ENCODE data around the gene KCTD12.

The KCTD12 gene

GRCh38 chr13:76853921-76854608 is 32.1 kb downstream of the KCTD12 start:
- DNase-seq: no peak

GRCh38 chr13:76853481-76853880 is 32.7 kb downstream of the KCTD12 start:
- DNase-seq: no peak

- no peak for DNase-seq
These were observed 33.2 kb downstream of the KCTD12 start for GRCh38 chr13:76852986-76853385.

GRCh38 chr13:76851961-76852360 is 34.2 kb downstream of the KCTD12 start:
- DNase-seq: no peak

- no peak for DNase-seq
These were observed 36.7 kb downstream of the KCTD12 start for GRCh38 chr13:76849493-76849892.

GRCh38 chr13:76848596-76848995 is 37.6 kb downstream of the KCTD12 start:
- DNase-seq: no peak

GRCh38 chr13:76846363-76846762 is 39.8 kb downstream of the KCTD12 start:
- no peak for DNase-seq

- DNase-seq: no peak
These were observed 40.3 kb downstream of the KCTD12 start for GRCh38 chr13:76845865-76846264.

- no peak for DNase-seq
These were observed 40.8 kb downstream of the KCTD12 start for GRCh38 chr13:76845367-76845766.

- no peak for DNase-seq
These were observed 48.4 kb downstream of the KCTD12 start for GRCh38 chr13:76837801-76838200.

GRCh38 chr13:76836311-76836710 is 49.9 kb downstream of the KCTD12 start:
- DNase-seq: no peak

GRCh38 chr13:76833441-76833954 is 52.7 kb downstream of the KCTD12 start:
- DNase-seq: no peak

- no peak for DNase-seq
These were observed 53.8 kb downstream of the KCTD12 start for GRCh38 chr13:76832258-76832988.

GRCh38 chr13:76830805-76831204 is 55.4 kb downstream of the KCTD12 start:
- no peak for DNase-seq

All from central memory CD4-positive, alpha-beta T cell (primary cell).